Central memory CD8-positive, alpha-beta T cell (primary cell): ENCODE measurements around the gene E4F1.

ENCODE experiments used
- ATAC-seq: fragments of 150-1000 bp; cut with Tn5 transposase; replicated peaks from 2 replicates; pipeline ENCODE4 v1.10.0; 2022; ENCODE audit warnings: mild to moderate bottlenecking, moderate FRiP score, moderate number of reproducible peaks; ENCODE audit not compliant: poor library complexity, severe bottlenecking; ENCODE audit errors: extremely low read depth
- DNase-seq, 2 donors: peaks; one replicate each; pipeline ENCODE4 v3.0.0; 2021; ENCODE audit warnings: low spot score in 2 of 2
- H3K27ac Mint-ChIP-seq: one replicate; pipeline ENCODE4 v1.8.0; 2022; ENCODE audit warnings: low read depth, mild to moderate bottlenecking, moderate library complexity, mixed read lengths
- H3K27me3 Mint-ChIP-seq: one replicate; pipeline ENCODE4 v1.8.0; 2022; ENCODE audit warnings: mixed read lengths
- H3K36me3 Mint-ChIP-seq: one replicate; pipeline ENCODE4 v1.8.0; 2022; ENCODE audit warnings: mild to moderate bottlenecking, moderate library complexity, mixed read lengths; ENCODE audit not compliant: insufficient read depth
- H3K4me1 Mint-ChIP-seq: one replicate; pipeline ENCODE4 v1.8.0; 2022; ENCODE audit warnings: mixed read lengths
- H3K4me3 Mint-ChIP-seq: one replicate; pipeline ENCODE4 v1.8.0; 2022; ENCODE audit warnings: mild to moderate bottlenecking, moderate library complexity, mixed read lengths
- H3K9me3 Mint-ChIP-seq: one replicate; pipeline ENCODE4 v1.8.0; 2022; ENCODE audit warnings: mixed read lengths

E4F1 gene

GRCh38 chr16:2282866-2283555 lies 59.6 kb downstream of the E4F1 start:
- DNase-seq (no peak), ATAC-seq (no peak)
- Mint-ChIP-seq H3K27ac (no peak overlapping the region), H3K27me3 (no peaks in the 10 kb centered on the region), H3K36me3 (peaks cover 2% of the 10 kb centered on the region), H3K9me3 (no peaks in the 10 kb centered on the region), H3K4me3 (no peak overlapping the region), H3K4me1 (no peaks in the 10 kb centered on the region)

GRCh38 chr16:2284001-2284770 lies 60.8 kb downstream of the E4F1 start:
- ATAC-seq (no peak), DNase-seq (no peak)
- Mint-ChIP-seq H3K27me3 (no peaks in the 10 kb centered on the region), H3K9me3 (no peaks in the 10 kb centered on the region), H3K4me1 (no peaks in the 10 kb centered on the region), H3K4me3 (no peak overlapping the region), H3K36me3 (peaks cover 2% of the 10 kb centered on the region), H3K27ac (peak overlapping the region; percentile 57)

GRCh38 chr16:2284797-2285576 lies 61.6 kb downstream of the E4F1 start:
- H3K27me3 Mint-ChIP-seq = no peaks in the 10 kb centered on the region
- peaks cover 2% of the 10 kb centered on the region for H3K36me3 Mint-ChIP-seq
- H3K9me3 Mint-ChIP-seq = no peaks in the 10 kb centered on the region
- no peak for DNase-seq
- no peak for ATAC-seq
- no peaks in the 10 kb centered on the region for H3K4me1 Mint-ChIP-seq
- H3K27ac Mint-ChIP-seq = peak overlapping the region; percentile 57
- H3K4me3 Mint-ChIP-seq = no peak overlapping the region
